Activated B cell treated with CpG ODN at 0.5 μM for 24 hours (primary cell): ENCODE data around the gene GGT6. TPM values are rescaled to one million over a fixed set of nuclear protein-coding genes. Genes with fewer than 3 reads are reported as not detected.

Source experiments
- ATAC-seq: fragments of 200-7000 bp; cut with Tn5 transposase; one replicate; pipeline ENCODE4 v1.10.0; 2021; ENCODE audit warnings: low read depth, mild to moderate bottlenecking, moderate library complexity
- CTCF ChIA-PET: fragments of 350-600 bp; sonication (Branson Sonifier 250); formaldehyde crosslinking; loops from one replicate; lab custom pipeline; 2021; ENCODE audit warnings: antibody characterized with exemption; lab: Charles Lee
- POLR2A ChIA-PET: fragments of 350-600 bp; sonication (Branson Sonifier 250); formaldehyde crosslinking; loops from one replicate; lab custom pipeline; 2021; ENCODE audit warnings: antibody characterized with exemption; lab: Charles Lee
- DNase-seq: peaks from one replicate; pipeline ENCODE4 v3.0.0; 2022
- H3K27ac Mint-ChIP-seq: one replicate; pipeline ENCODE4 v1.8.0; 2020; ENCODE audit warnings: mixed read lengths
- H3K27me3 Mint-ChIP-seq: one replicate; pipeline ENCODE4 v1.8.0; 2021; ENCODE audit warnings: mixed read lengths
- H3K36me3 Mint-ChIP-seq: one replicate; pipeline ENCODE4 v1.8.0; 2021; ENCODE audit warnings: low read depth, mixed read lengths
- H3K4me1 Mint-ChIP-seq: one replicate; pipeline ENCODE4 v1.8.0; 2021; ENCODE audit warnings: mixed read lengths
- H3K4me3 Mint-ChIP-seq: one replicate; pipeline ENCODE4 v1.8.0; 2020; ENCODE audit warnings: mild to moderate bottlenecking, mixed read lengths
- H3K9me3 Mint-ChIP-seq: one replicate; pipeline ENCODE4 v1.8.0; 2020; ENCODE audit warnings: mixed read lengths
- intact Hi-C: fragments of 100-400 bp; cut with micrococcal nuclease; formaldehyde crosslinking; loops from one replicate; pipeline ENCODE4 v1.15.1; 2024
- total RNA-seq: library from RNA; stranded (reverse); gene quantifications from 2 replicates; pipeline ENCODE4 v1.2.3, GENCODE V29; 2022
- TF ChIP-seq, protein P1 (sequence below): fragments of 200-600 bp; IDR thresholded peaks from one replicate; pipeline ENCODE4 v1.8.0; 2022; ENCODE audit warnings: antibody characterized with exemption, mild to moderate bottlenecking

Gene GGT6
- total RNA-seq, 1 donor from 2014 or later, result not detected

DNA sequence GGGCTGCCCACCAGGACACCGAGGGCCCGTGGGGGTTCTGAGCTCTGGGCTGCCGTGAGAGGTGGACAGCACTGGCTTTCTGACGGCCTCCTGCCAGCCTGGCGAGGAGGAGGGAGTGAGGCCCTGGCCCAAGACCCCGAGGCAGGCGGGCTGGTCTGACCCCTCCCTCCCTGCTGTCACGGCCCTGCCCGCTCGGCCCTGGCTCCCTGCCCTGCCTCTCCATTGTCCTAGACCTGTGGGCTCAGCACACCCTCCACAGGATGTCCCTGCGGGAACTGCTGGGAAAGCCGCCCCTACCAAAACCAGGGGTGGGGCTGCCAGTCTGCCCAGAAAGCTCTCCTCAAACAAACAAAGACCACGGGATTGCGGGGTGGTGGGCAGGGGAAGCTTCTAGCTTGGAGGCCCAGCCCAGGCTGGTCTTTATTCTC is 41.0 kb downstream of the GGT6 start:
- H3K4me3 Mint-ChIP-seq, result no peak overlapping the region
- TF ChIP-seq, protein P1, sequence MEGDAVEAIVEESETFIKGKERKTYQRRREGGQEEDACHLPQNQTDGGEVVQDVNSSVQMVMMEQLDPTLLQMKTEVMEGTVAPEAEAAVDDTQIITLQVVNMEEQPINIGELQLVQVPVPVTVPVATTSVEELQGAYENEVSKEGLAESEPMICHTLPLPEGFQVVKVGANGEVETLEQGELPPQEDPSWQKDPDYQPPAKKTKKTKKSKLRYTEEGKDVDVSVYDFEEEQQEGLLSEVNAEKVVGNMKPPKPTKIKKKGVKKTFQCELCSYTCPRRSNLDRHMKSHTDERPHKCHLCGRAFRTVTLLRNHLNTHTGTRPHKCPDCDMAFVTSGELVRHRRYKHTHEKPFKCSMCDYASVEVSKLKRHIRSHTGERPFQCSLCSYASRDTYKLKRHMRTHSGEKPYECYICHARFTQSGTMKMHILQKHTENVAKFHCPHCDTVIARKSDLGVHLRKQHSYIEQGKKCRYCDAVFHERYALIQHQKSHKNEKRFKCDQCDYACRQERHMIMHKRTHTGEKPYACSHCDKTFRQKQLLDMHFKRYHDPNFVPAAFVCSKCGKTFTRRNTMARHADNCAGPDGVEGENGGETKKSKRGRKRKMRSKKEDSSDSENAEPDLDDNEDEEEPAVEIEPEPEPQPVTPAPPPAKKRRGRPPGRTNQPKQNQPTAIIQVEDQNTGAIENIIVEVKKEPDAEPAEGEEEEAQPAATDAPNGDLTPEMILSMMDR, result no peak
- POLR2A ChIA-PET, result no interaction called here
- ATAC-seq, result no peak
- no peaks in the 10 kb centered on the region for H3K9me3 Mint-ChIP-seq
- no peak overlapping the region for H3K27ac Mint-ChIP-seq
- peaks cover 6% of the 10 kb centered on the region for H3K4me1 Mint-ChIP-seq
- no peaks in the 10 kb centered on the region for H3K27me3 Mint-ChIP-seq
- CTCF ChIA-PET, result no interaction called here
- intact Hi-C loops, result no loop called here
- DNase-seq, result no peak
- no peaks in the 10 kb centered on the region for H3K36me3 Mint-ChIP-seq

DNA sequence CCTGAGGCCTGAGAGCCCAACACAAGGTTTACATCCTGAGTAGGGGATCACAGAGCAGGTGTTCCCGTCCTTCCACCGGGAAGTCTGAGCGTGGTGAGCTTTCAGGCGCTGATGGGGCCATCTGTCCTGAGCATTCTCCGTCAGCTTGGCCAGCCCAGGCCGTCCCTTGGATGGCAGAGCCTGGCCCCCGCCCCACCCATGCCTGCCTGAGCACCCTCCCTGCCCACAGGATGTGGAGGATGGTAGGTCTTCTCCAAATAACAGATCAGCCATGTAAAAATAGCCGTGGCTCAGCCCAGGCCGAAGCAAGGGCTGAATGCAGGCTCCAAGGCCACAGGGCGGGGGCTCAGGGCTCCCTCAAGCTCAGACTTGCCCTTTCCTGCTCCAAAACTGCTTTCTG is 41.5 kb downstream of the GGT6 start:
- intact Hi-C loops, result no loop called here
- Mint-ChIP-seq H3K9me3 (no peaks in the 10 kb centered on the region), H3K36me3 (no peaks in the 10 kb centered on the region), H3K4me1 (peaks cover 3% of the 10 kb centered on the region), H3K4me3 (peak overlapping the region; percentile 41), H3K27ac (no peak overlapping the region), H3K27me3 (no peaks in the 10 kb centered on the region)
- ATAC-seq (no peak), DNase-seq (no peak)
- TF ChIP-seq, protein P1, result no peak
- POLR2A ChIA-PET, result no interaction called here
- CTCF ChIA-PET, result no interaction called here

DNA sequence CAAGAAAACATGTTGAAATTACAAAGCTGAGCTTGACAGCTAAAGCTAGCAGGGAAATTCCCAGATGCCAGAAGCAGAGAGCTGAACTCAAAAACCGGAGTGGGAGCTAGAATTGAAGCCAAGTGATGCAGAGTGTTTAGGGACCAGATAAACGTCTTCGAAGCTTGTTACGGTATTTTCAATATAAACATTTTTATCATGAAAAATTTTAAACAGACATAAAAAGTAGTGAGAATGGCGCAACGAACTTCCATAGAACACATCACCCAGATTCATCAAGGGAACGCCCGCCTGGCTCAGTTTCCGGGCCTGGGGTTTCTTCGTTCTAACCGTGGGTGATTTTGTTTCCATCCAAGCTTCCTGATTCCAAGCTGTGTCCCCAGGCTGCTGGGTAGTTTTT is 43.6 kb downstream of the GGT6 start:
- ATAC-seq (no peak), DNase-seq (no peak)
- TF ChIP-seq, protein P1, result no peak
- H3K9me3 Mint-ChIP-seq, result no peaks in the 10 kb centered on the region
- no peaks in the 10 kb centered on the region for H3K4me1 Mint-ChIP-seq
- ChIA-PET CTCF (no interaction called here), POLR2A (interaction anchor here (0.7 kb wide), 1 partner anchor 1705 kb away, joined by 7 read pairs; no protein-coding TSS in a partner anchor)
- H3K36me3 Mint-ChIP-seq, result no peaks in the 10 kb centered on the region
- no peak overlapping the region for H3K4me3 Mint-ChIP-seq
- intact Hi-C loops, result no loop called here
- H3K27ac Mint-ChIP-seq, result no peak overlapping the region
- no peaks in the 10 kb centered on the region for H3K27me3 Mint-ChIP-seq

DNA sequence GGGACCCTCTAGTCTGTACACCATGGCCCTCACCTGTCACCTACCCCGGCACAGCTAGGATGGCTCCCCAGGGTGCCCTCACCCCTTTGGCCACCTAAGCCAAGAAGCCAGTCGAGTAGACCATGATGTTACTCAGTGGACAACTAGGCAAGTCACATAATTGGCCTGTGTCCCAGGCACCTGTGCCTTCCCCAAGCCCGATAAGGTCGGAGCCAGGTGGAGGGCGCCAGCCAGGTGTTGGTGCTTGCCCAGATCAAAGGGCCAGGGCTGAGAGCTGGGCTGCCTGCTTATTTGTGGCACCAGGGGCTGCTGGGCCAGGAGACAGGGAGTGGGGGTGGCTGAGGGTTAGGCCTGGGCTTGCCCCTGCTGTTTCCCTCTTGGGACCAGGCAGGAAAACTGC is 44.9 kb downstream of the GGT6 start:
- Mint-ChIP-seq H3K9me3 (no peaks in the 10 kb centered on the region), H3K27ac (no peak overlapping the region), H3K4me3 (no peak overlapping the region), H3K4me1 (no peaks in the 10 kb centered on the region), H3K36me3 (no peaks in the 10 kb centered on the region), H3K27me3 (peaks cover 6% of the 10 kb centered on the region)
- ChIA-PET POLR2A (no interaction called here), CTCF (no interaction called here)
- TF ChIP-seq, protein P1, result no peak
- DNase-seq (no peak), ATAC-seq (no peak)
- intact Hi-C loops, result no loop called here

DNA sequence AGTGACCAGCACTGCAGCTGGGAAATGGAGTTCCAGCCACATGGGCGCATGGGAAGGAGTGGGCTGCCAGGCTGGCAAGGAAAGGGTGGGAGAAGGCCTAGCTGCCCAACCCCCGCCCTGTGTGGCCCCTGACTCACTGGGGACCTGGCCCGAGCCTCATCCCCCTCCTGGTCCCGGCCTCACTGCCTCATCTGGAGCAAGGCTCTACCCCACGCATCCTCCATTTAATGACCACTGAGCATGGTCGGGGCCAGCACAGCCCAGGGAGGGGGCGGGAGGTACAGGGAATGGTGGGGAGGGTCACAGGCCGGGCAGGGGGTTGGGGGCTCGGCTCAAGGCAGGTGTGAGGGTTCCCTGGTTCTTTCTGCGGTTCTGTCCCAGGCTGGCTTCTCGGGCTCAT is 45.6 kb downstream of the GGT6 start:
- H3K27ac Mint-ChIP-seq, result no peak overlapping the region
- DNase-seq, result no peak
- no peak for ATAC-seq
- CTCF ChIA-PET, result no interaction called here
- H3K4me1 Mint-ChIP-seq, result no peaks in the 10 kb centered on the region
- H3K4me3 Mint-ChIP-seq, result no peak overlapping the region
- H3K9me3 Mint-ChIP-seq, result no peaks in the 10 kb centered on the region
- peaks cover 12% of the 10 kb centered on the region for H3K27me3 Mint-ChIP-seq
- TF ChIP-seq, protein P1, result no peak
- intact Hi-C loops, result no loop called here
- POLR2A ChIA-PET, result no interaction called here
- H3K36me3 Mint-ChIP-seq, result no peaks in the 10 kb centered on the region
